DND-41 (cell line): Measurements from ENCODE around the gene CYP8B1.

Experiments used
- ATAC-seq: fragments of 200-7000 bp; cut with Tn5 transposase; 3 replicates; pipeline ENCODE4 v1.9.1; 2021; ENCODE audit warnings: low read depth; ENCODE audit not compliant: insufficient read depth
- DNase-seq: peaks from one replicate; pipeline ENCODE4 v3.0.0-alpha.2; 2020
- H2AFZ ChIP-seq: 2 replicates; pipeline ENCODE4 v1.6.0; 2012; ENCODE audit warnings: low read depth, low read length
- H3K27ac ChIP-seq: 2 replicates; pipeline ENCODE4 v1.5.1; 2012; ENCODE audit warnings: low read length, inconsistent platforms
- H3K27me3 ChIP-seq: fragments of 200-600 bp; sonication (generic); 2 replicates; pipeline ENCODE4 v1.6.0; 2012; ENCODE audit warnings: low read length, mild to moderate bottlenecking, inconsistent platforms; ENCODE audit not compliant: insufficient read depth, poor library complexity
- H3K36me3 ChIP-seq: 2 replicates; pipeline ENCODE4 v1.5.1; 2012; ENCODE audit warnings: low read length, inconsistent platforms; ENCODE audit not compliant: insufficient read depth
- H3K4me1 ChIP-seq: 2 replicates; pipeline ENCODE4 v1.5.1; 2012; ENCODE audit warnings: mild to moderate bottlenecking, low read length; ENCODE audit not compliant: insufficient read depth
- H3K4me2 ChIP-seq: 2 replicates; pipeline ENCODE4 v1.6.0; 2012; ENCODE audit warnings: mild to moderate bottlenecking, moderate library complexity, low read length, inconsistent platforms; ENCODE audit not compliant: insufficient read depth
- H3K4me3 ChIP-seq, 2 experiments: fragments of 200-600 bp in 1 of 2; shearing (Covaris generic) in 1 of 2; 2 replicates each; pipeline ENCODE4 v1.5.1; 2012 to 2016; ENCODE audit warnings: inconsistent platforms in 2 of 2, low read length in 2 of 2, mild to moderate bottlenecking in 2 of 2, low read depth in 1 of 2, moderate library complexity in 1 of 2
- H3K79me2 ChIP-seq: 2 replicates; pipeline ENCODE4 v1.6.0; 2012; ENCODE audit warnings: low read length, inconsistent platforms; ENCODE audit not compliant: insufficient read depth
- H3K9ac ChIP-seq: 2 replicates; pipeline ENCODE4 v1.6.0; 2012; ENCODE audit warnings: low read depth, mild to moderate bottlenecking, inconsistent platforms, low read length, moderate library complexity
- H3K9me3 ChIP-seq: 2 replicates; pipeline ENCODE4 v1.5.1; 2012; ENCODE audit warnings: low read length, moderate library complexity, mild to moderate bottlenecking, inconsistent platforms; ENCODE audit not compliant: insufficient read depth, severe bottlenecking
- H4K20me1 ChIP-seq: 2 replicates; pipeline ENCODE4 v1.6.0; 2012; ENCODE audit warnings: low read length; ENCODE audit not compliant: insufficient read depth
- CTCF ChIP-seq: IDR thresholded peaks from 2 replicates; pipeline ENCODE4 v1.5.1; 2012; ENCODE audit warnings: borderline replicate concordance, low read length, moderate library complexity, mild to moderate bottlenecking; ENCODE audit not compliant: poor library complexity, severe bottlenecking; ENCODE audit errors: extremely low read depth
- EZH2 ChIP-seq: IDR thresholded peaks from 3 replicates; pipeline ENCODE4 v1.6.1; 2012; ENCODE audit warnings: borderline replicate concordance, low read depth, mild to moderate bottlenecking, moderate library complexity, low read length, inconsistent platforms; ENCODE audit not compliant: severe bottlenecking

Gene CYP8B1

GRCh38 chr3:42872718-42873117, 3.0 kb downstream of the CYP8B1 start:
- Histone ChIP-seq H3K9me3 (no peaks in the 10 kb centered on the region), H3K4me3 (no peak overlapping the region), H2AFZ (no peak overlapping the region), H3K4me1 (no peaks in the 10 kb centered on the region), H3K27ac (no peak overlapping the region), H3K27me3 (peaks cover 27% of the 10 kb centered on the region), H3K36me3 (no peaks in the 10 kb centered on the region), H4K20me1 (no peaks in the 10 kb centered on the region), H3K79me2 (no peaks in the 10 kb centered on the region), H3K9ac (no peak overlapping the region), H3K4me2 (no peak overlapping the region)
- DNase-seq: no peak
- no peak for ATAC-seq
- no peak for TF ChIP-seq CTCF
- no peak for TF ChIP-seq EZH2

GRCh38 chr3:42871592-42872196, 4.0 kb downstream of the CYP8B1 start:
- no peaks in the 10 kb centered on the region for H3K79me2 ChIP-seq
- TF ChIP-seq EZH2 (no peak), CTCF (no peak)
- H4K20me1 ChIP-seq: no peaks in the 10 kb centered on the region
- H3K9me3 ChIP-seq: no peaks in the 10 kb centered on the region
- no peak overlapping the region for H3K9ac ChIP-seq
- ATAC-seq (no peak), DNase-seq (no peak)
- no peaks in the 10 kb centered on the region for H3K36me3 ChIP-seq
- H3K4me3 ChIP-seq: no peak overlapping the region
- H2AFZ ChIP-seq: no peak overlapping the region
- H3K27me3 ChIP-seq: peaks cover 21% of the 10 kb centered on the region
- no peaks in the 10 kb centered on the region for H3K4me1 ChIP-seq
- H3K27ac ChIP-seq: no peak overlapping the region
- H3K4me2 ChIP-seq: no peak overlapping the region

GRCh38 chr3:42868841-42869240, 6.8 kb downstream of the CYP8B1 start:
- Histone ChIP-seq H2AFZ (no peak overlapping the region), H3K9me3 (no peaks in the 10 kb centered on the region), H3K79me2 (no peaks in the 10 kb centered on the region), H3K9ac (no peak overlapping the region), H3K4me1 (no peaks in the 10 kb centered on the region), H3K4me3 (no peak overlapping the region), H3K27me3 (peaks cover 8% of the 10 kb centered on the region), H3K36me3 (no peaks in the 10 kb centered on the region), H3K4me2 (no peak overlapping the region), H3K27ac (no peak overlapping the region), H4K20me1 (no peaks in the 10 kb centered on the region)
- DNase-seq (no peak), ATAC-seq (no peak)
- TF ChIP-seq EZH2 (no peak), CTCF (no peak)
